IPS-NIHi11 (cell line): ENCODE results near the gene IFNGR1.

ENCODE experiments used
- DNase-seq: peaks from one replicate; pipeline ENCODE4 v3.0.0; 2012; ENCODE audit warnings: mixed read lengths, low spot score

The IFNGR1 gene

GRCh38 chr6:137149035-137149393, 70.2 kb downstream of the IFNGR1 start:
- DNase-seq = no peak

GRCh38 chr6:137148306-137149034, 70.7 kb downstream of the IFNGR1 start:
- DNase-seq = no peak
